Peyer's patch (tissue), 4 donors: ENCODE data around the gene DIS3L2.

ENCODE experiments used
- POLR2A ChIP-seq, 2 donors: fragments of 450-650 bp; IDR thresholded peaks; one replicate each; pipeline ENCODE4 v1.5.1; 2017; ENCODE audit warnings: antibody characterized with exemption in 2 of 2, mild to moderate bottlenecking in 2 of 2, moderate library complexity in 2 of 2
- TF ChIP-seq, protein P1 (sequence below), 6 experiments: fragments of 450-650 bp in 4 of 6; fragments of 200-600 bp in 2 of 6; sonication (generic) in 1 of 6; IDR thresholded peaks; one replicate each; pipeline ENCODE4 v1.5.1; 2017 to 2019; ENCODE audit warnings: antibody characterized with exemption in 6 of 6, mild to moderate bottlenecking in 3 of 6, moderate library complexity in 1 of 6

DNA sequence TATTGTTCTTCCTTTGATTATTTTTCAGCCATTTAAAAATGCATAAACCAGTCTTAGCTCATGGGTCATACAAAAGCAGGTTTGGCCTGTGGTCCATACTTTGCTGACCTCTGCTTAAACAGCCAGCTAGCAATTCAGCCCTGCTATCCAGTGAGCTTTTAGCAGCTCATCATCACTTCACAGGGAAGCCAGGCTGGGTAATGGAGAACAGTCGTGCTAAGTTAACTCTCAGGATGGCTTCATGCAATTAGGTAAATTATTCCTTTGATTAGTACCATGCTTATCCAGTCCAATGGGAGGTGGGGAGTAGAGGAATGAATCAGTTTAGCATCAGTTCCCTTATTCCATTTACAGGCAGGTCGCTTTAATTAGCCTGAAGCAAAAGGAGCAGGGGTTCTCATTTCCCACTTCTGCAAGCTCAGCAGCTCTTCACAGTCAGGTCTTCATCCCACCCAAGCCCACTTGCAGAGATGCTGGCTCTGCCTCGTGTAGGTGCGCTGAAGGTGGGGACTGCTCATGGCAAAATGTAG is 307.2 kb downstream of the DIS3L2 start:
- TF ChIP-seq, protein P1, sequence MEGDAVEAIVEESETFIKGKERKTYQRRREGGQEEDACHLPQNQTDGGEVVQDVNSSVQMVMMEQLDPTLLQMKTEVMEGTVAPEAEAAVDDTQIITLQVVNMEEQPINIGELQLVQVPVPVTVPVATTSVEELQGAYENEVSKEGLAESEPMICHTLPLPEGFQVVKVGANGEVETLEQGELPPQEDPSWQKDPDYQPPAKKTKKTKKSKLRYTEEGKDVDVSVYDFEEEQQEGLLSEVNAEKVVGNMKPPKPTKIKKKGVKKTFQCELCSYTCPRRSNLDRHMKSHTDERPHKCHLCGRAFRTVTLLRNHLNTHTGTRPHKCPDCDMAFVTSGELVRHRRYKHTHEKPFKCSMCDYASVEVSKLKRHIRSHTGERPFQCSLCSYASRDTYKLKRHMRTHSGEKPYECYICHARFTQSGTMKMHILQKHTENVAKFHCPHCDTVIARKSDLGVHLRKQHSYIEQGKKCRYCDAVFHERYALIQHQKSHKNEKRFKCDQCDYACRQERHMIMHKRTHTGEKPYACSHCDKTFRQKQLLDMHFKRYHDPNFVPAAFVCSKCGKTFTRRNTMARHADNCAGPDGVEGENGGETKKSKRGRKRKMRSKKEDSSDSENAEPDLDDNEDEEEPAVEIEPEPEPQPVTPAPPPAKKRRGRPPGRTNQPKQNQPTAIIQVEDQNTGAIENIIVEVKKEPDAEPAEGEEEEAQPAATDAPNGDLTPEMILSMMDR (IDR thresholded peaks at IDR 0.05) = no peak
- TF ChIP-seq POLR2A (IDR thresholded peaks at IDR 0.05) = no peak
